Ureter (tissue), 1 donor: ENCODE results near the gene ZFP36L2. TPM values are rescaled to one million over a fixed set of nuclear protein-coding genes. Genes with fewer than 3 reads are reported as not detected.
A peak's percentile ranks its signal among the peaks of the same experiment; 100 is the strongest.
"Not testable (repeated sequence)": the region's sequence is repeated elsewhere in the genome, so short reads cannot be mapped to it uniquely, and the experiment has no call there.

ENCODE experiments used
- DNase-seq: peaks from one replicate; pipeline ENCODE4 v3.0.0-alpha.2; 2020; ENCODE audit warnings: low spot score
- total RNA-seq: library from RNA; stranded (reverse); gene quantifications from one replicate; pipeline ENCODE4 v1.2.4, GENCODE V29; 2023
- donor health status: DM: yes; HTN: yes; CAD: no.

ZFP36L2 gene
- total RNA-seq, 1 donor from 2014 or later, result 149 TPM

GRCh38 chr2:43209204-43209717 is 17.1 kb downstream of the ZFP36L2 start:
- no peak for DNase-seq

- no peak for DNase-seq
These were observed 18.7 kb downstream of the ZFP36L2 start for GRCh38 chr2:43207553-43208300.

- no peak for DNase-seq
These were observed 19.8 kb downstream of the ZFP36L2 start for GRCh38 chr2:43206602-43207001.

- no peak for DNase-seq
These were observed 23.0 kb downstream of the ZFP36L2 start for GRCh38 chr2:43203373-43203772.

GRCh38 chr2:43202289-43202688 is 24.1 kb downstream of the ZFP36L2 start:
- DNase-seq, result no peak

GRCh38 chr2:43201497-43201896 is 24.9 kb downstream of the ZFP36L2 start:
- DNase-seq, result no peak

- no peak for DNase-seq
These were observed 25.4 kb downstream of the ZFP36L2 start for GRCh38 chr2:43201016-43201415.

GRCh38 chr2:43199492-43200488 is 26.6 kb downstream of the ZFP36L2 start:
- DNase-seq, result peak; percentile 67

GRCh38 chr2:43198263-43198662 is 28.1 kb downstream of the ZFP36L2 start:
- no peak for DNase-seq

GRCh38 chr2:43197588-43197896 is 28.9 kb downstream of the ZFP36L2 start:
- no peak for DNase-seq

- no peak for DNase-seq
These were observed 29.4 kb downstream of the ZFP36L2 start for GRCh38 chr2:43196768-43197587.

GRCh38 chr2:43194121-43194869 is 32.1 kb downstream of the ZFP36L2 start:
- peak; percentile 64 for DNase-seq

GRCh38 chr2:43193652-43194120 is 32.7 kb downstream of the ZFP36L2 start:
- DNase-seq, result no peak

- no peak for DNase-seq
These were observed 33.4 kb downstream of the ZFP36L2 start for GRCh38 chr2:43192744-43193651.

- DNase-seq, result no peak
These were observed 34.4 kb downstream of the ZFP36L2 start for GRCh38 chr2:43191947-43192516.

GRCh38 chr2:43190311-43191052 is 35.9 kb downstream of the ZFP36L2 start:
- no peak for DNase-seq

- not testable (repeated sequence) for DNase-seq
These were observed 36.5 kb downstream of the ZFP36L2 start for GRCh38 chr2:43189861-43190260.

GRCh38 chr2:43188561-43189386 is 37.6 kb downstream of the ZFP36L2 start:
- no peak for DNase-seq
